Transverse colon (tissue), 4 donors: ENCODE results near the gene MOCS1. TPM values are rescaled to one million over a fixed set of nuclear protein-coding genes. Genes with fewer than 3 reads are reported as not detected.
A peak's percentile ranks its signal among the peaks of the same experiment; 100 is the strongest.

Experiments
- DNase-seq: peaks from one replicate; pipeline ENCODE4 v3.0.0-alpha.2; 2019
- H3K27ac ChIP-seq, 4 donors: fragments of 200-600 bp; sonication (generic); 2 replicates each; pipeline ENCODE4 v1.5.1; 2016 to 2018; ENCODE audit warnings: inconsistent platforms in 4 of 4
- H3K27me3 ChIP-seq: fragments of 200-600 bp; sonication (generic); 2 replicates; pipeline ENCODE4 v1.5.1; 2017; ENCODE audit warnings: inconsistent platforms
- H3K36me3 ChIP-seq, 4 donors: fragments of 200-600 bp; sonication (generic); 2 replicates each; pipeline ENCODE4 v1.5.1; 2017 to 2019; ENCODE audit warnings: inconsistent platforms in 4 of 4
- H3K4me1 ChIP-seq, 4 donors: fragments of 200-600 bp; sonication (generic); 2 replicates each; pipeline ENCODE4 v1.5.1; 2017 to 2020; ENCODE audit warnings: inconsistent platforms in 4 of 4
- H3K4me3 ChIP-seq, 4 donors: fragments of 200-600 bp; sonication (generic); 1 replicate in 1 of 4; 2 replicates in 3 of 4; pipeline versions ENCODE4 v1.5.1 to v1.6.1; 2017 to 2019; ENCODE audit warnings: inconsistent platforms in 4 of 4
- H3K9me3 ChIP-seq, 2 donors: fragments of 200-600 bp; sonication (generic); 2 replicates each; pipeline ENCODE4 v1.5.1; 2017 to 2019; ENCODE audit warnings: inconsistent platforms in 2 of 2
- EP300 ChIP-seq: sonication (generic); formaldehyde crosslinking; IDR thresholded peaks from one replicate; pipeline ENCODE4 v1.6.1; 2017; ENCODE audit warnings: antibody characterized with exemption, low read depth
- POLR2A ChIP-seq: fragments of 450-650 bp; IDR thresholded peaks from one replicate; pipeline ENCODE4 v1.6.1; 2016; ENCODE audit warnings: antibody characterized with exemption, mild to moderate bottlenecking, moderate library complexity
- POLR2AphosphoS5 ChIP-seq, 3 donors: sonication (generic); formaldehyde crosslinking; IDR thresholded peaks; one replicate each; pipeline ENCODE4 v1.6.1; 2016; ENCODE audit warnings: antibody characterized with exemption in 3 of 3
- WGBS, 2 donors: methylation state at CpG; one replicate each; pipeline ENCODE4 v1.1.5; 2018; ENCODE audit warnings: low coverage in 1 of 2; 5-methylcytosine and 5-hydroxymethylcytosine counted together
- in situ Hi-C, 4 donors: fragments of 200-750 bp; cut with MboI; loops; one replicate each; pipeline versions ENCODE4 v1.15.0 to v1.15.1; 2017; ENCODE audit warnings: low sequenced_read_pairs in 3 of 4, low pct_ligation_motif_present in 1 of 4, low pct_unique_long_range_greater_than_20kb in 1 of 4
- intact Hi-C: fragments of 100-400 bp; cut with DNase I; formaldehyde crosslinking; loops from one replicate; pipeline ENCODE4 v1.15.1; 2023; ENCODE audit warnings: low total_unique reads
- total RNA-seq, 4 donors: library from RNA; depleted of rRNA; stranded (reverse); fragments of >200 nt; gene quantifications; one replicate each; pipeline ENCODE4 v1.1.0, GENCODE V29; 2016
- TF ChIP-seq, protein P1 (sequence below), 5 experiments: fragments of 200-600 bp in 3 of 5; fragments of 450-650 bp in 2 of 5; sonication (generic) in 3 of 5; IDR thresholded peaks; 1 replicate in 2 of 5; 2 replicates in 3 of 5; pipeline ENCODE4 v1.5.1; 2016 to 2017; ENCODE audit warnings: antibody characterized with exemption in 5 of 5, inconsistent platforms in 3 of 5, mild to moderate bottlenecking in 2 of 5, moderate library complexity in 1 of 5

Gene MOCS1
- total RNA-seq, 4 donors from 2014 or later, result 20.6 to 58.3 (median 42.3) TPM

DNA sequence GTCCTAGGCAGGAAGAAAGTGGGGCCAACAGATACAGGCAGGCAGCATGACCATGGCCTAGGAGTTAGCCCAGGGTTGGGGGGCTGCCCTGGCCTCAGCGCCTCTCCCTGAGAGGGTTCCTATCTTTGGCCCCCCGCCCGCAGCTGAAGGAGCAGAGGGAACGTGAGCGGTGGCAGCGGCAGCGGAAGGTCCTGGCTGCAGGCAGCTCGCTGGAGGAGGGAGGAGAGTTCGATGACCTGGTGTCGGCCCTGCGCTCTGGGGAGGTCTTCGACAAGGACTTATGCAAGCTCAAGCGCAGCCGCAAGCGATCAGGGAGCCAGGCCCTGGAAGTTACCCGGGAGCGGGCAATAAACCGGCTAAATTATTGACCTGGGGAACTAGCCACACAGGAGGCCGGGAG, 32.6 kb downstream of the MOCS1 start:
- H3K36me3 ChIP-seq, result no peaks in the 10 kb centered on the region
- H3K9me3 ChIP-seq, result no peaks in the 10 kb centered on the region
- WGBS, 2 donors, result 88% methylated on average over 19 of the region's 19 CpGs; no CpG with 5 or more reads in 1 of the 2 donors
- no peaks in the 10 kb centered on the region for H3K27me3 ChIP-seq
- DNase-seq, result no peak
- H3K4me3 ChIP-seq, result no peak overlapping the region
- no peak for TF ChIP-seq EP300
- peak; percentile 5 for TF ChIP-seq POLR2A
- in situ Hi-C loops (no loop called here), intact Hi-C loops (no loop called here)
- peaks cover 0 to 12% (median 3%) of the 10 kb centered on the region in 4 donors for H3K4me1 ChIP-seq
- no peak overlapping the region for H3K27ac ChIP-seq

DNA sequence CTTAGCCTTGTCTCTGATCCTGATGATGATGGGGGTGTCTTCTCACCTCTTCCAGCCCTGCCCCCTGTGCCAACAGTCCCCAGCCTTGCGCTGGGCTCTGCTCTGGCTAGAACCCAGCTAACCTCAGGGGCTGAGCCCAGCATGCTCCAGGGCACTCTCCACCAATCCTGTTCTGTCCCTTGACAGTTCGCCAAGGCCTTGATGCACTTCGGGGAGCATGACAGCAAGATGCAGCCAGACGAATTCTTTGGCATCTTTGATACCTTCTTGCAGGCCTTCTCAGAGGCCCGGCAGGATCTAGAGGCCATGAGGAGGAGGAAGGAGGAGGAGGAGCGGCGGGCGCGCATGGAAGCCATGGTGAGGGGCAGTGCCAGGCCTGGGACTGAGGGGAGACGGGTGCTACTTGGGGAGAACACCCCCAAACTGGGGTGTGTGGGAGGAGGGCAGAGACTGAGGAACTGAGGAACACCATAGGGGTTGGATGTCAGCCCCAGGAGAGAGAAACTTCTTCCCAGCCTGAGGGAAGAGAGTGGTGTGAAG, 33.1 kb downstream of the MOCS1 start:
- H3K4me3 ChIP-seq, result no peak overlapping the region
- no peaks in the 10 kb centered on the region for H3K9me3 ChIP-seq
- peaks cover 0 to 12% (median 3%) of the 10 kb centered on the region in 4 donors for H3K4me1 ChIP-seq
- intact Hi-C loops, result no loop called here
- 80 to 86% methylated on average over 1 to 10 of the region's 10 CpGs for WGBS, 2 donors
- H3K27ac ChIP-seq, result no peak overlapping the region
- H3K36me3 ChIP-seq, result no peaks in the 10 kb centered on the region
- DNase-seq, result no peak
- in situ Hi-C loops, result no loop called here
- TF ChIP-seq POLR2A (no peak), EP300 (no peak), POLR2AphosphoS5 (IDR thresholded peaks at IDR 0.05) (no peak)
- TF ChIP-seq, protein P1, sequence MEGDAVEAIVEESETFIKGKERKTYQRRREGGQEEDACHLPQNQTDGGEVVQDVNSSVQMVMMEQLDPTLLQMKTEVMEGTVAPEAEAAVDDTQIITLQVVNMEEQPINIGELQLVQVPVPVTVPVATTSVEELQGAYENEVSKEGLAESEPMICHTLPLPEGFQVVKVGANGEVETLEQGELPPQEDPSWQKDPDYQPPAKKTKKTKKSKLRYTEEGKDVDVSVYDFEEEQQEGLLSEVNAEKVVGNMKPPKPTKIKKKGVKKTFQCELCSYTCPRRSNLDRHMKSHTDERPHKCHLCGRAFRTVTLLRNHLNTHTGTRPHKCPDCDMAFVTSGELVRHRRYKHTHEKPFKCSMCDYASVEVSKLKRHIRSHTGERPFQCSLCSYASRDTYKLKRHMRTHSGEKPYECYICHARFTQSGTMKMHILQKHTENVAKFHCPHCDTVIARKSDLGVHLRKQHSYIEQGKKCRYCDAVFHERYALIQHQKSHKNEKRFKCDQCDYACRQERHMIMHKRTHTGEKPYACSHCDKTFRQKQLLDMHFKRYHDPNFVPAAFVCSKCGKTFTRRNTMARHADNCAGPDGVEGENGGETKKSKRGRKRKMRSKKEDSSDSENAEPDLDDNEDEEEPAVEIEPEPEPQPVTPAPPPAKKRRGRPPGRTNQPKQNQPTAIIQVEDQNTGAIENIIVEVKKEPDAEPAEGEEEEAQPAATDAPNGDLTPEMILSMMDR (IDR thresholded peaks at IDR 0.05), result no peak
- H3K27me3 ChIP-seq, result no peaks in the 10 kb centered on the region

DNA sequence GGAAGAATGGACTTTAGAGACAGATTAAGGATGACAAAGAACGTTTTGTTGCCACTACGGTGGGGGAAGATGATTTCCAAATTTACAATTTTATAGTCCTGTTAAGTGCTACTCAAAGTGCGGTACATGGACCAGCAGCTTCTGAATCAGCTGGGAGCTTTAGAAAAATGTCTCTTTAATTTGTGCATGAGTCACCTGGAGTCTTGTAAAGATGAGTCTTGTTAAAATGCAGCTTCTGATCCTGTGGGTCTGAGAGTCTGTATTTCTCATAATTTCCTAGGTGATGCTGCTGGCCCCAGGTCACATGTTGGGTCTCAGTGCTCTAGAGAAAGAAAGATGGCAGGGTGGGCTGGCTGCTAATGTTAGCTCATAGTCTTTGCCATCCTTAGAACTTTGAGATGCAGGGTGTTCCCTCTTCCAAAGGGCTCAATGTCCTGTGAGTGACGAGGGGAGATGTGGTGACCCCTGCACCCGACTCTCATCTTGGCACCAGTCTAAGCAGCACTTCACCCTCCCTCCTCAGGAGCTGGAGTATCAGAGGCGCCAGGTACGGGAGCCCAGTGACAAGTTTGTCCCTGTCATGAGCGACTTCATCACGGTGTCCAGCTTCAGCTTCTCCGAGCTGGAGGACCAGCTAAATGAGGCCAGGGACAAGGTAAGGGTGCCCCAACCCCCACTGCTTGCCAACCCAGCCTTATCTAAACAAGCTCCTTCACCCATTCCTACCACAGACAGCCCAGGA, 34.5 kb downstream of the MOCS1 start:
- Histone ChIP-seq H3K27ac (no peak overlapping the region), H3K36me3 (no peaks in the 10 kb centered on the region), H3K27me3 (no peaks in the 10 kb centered on the region), H3K4me3 (no peak overlapping the region), H3K4me1 (peaks cover 0 to 12% (median 3%) of the 10 kb centered on the region in 4 donors), H3K9me3 (no peaks in the 10 kb centered on the region)
- intact Hi-C loops, result loop anchor here (10.0 kb wide), 1 partner anchor 525 kb away; no protein-coding TSS in a partner anchor
- DNase-seq, result no peak
- in situ Hi-C loops, result loop anchor here in 1 of 4 donors (25.0 kb wide), 2 partner anchors 413 to 537 kb away; no protein-coding TSS in a partner anchor
- 71 to 91% methylated on average over 3 to 10 of the region's 10 CpGs for WGBS, 2 donors
- TF ChIP-seq EP300, result no peak
- TF ChIP-seq, protein P1 (IDR thresholded peaks at IDR 0.05), result no peak

DNA sequence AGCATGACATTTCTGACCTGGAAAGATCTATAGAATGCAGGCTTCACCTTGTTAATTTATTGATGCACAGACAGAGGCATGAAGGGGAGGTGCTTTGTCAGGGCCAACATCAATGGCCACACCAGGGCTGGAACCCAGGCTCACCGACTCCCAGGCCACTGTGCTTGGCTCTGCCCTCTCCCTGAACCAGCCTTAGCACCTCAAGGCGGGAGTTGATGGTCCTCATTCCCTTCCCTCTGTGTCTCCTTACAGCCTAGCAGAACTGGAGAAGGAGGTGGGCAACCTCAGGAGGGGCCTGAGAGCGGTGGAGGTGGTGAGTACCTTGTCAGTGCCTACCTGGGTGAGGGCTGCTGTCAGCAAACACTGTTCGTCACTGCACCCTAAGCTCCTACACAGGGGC, 35.6 kb downstream of the MOCS1 start:
- no peak overlapping the region for H3K27ac ChIP-seq
- in situ Hi-C loops (loop anchor here in 1 of 4 donors (25.0 kb wide), 2 partner anchors 414 to 536 kb away; no protein-coding TSS in a partner anchor), intact Hi-C loops (loop anchor here (10.0 kb wide), 1 partner anchor 524 kb away; no protein-coding TSS in a partner anchor)
- no peak for DNase-seq
- H3K36me3 ChIP-seq, result no peaks in the 10 kb centered on the region
- peaks cover 0 to 12% (median 3%) of the 10 kb centered on the region in 4 donors for H3K4me1 ChIP-seq
- no peak overlapping the region for H3K4me3 ChIP-seq
- no peaks in the 10 kb centered on the region for H3K27me3 ChIP-seq
- TF ChIP-seq POLR2AphosphoS5 (IDR thresholded peaks at IDR 0.05) (no peak), POLR2A (no peak), EP300 (no peak)
- TF ChIP-seq, protein P1 (IDR thresholded peaks at IDR 0.05), result no peak
- WGBS, 2 donors, result 93% methylated on average over 4 of the region's 4 CpGs; no CpG with 5 or more reads in 1 of the 2 donors
- H3K9me3 ChIP-seq, result no peaks in the 10 kb centered on the region
